22Rv1 (cell line): ENCODE data around the gene PRPH.

Experiments used
- ZFX ChIP-seq: fragments of 450-650 bp; IDR thresholded peaks from 2 replicates; pipeline ENCODE4 v1.6.1; 2017; ENCODE audit warnings: antibody characterized with exemption, borderline replicate concordance
- TF ChIP-seq, protein P1 (sequence below): fragments of 450-650 bp; IDR thresholded peaks from 2 replicates; pipeline ENCODE4 v1.5.1; 2017; ENCODE audit warnings: mild to moderate bottlenecking

GRCh38 chr12:49304161-49304560 lies 9.2 kb downstream of the PRPH start:
- TF ChIP-seq, protein P1, sequence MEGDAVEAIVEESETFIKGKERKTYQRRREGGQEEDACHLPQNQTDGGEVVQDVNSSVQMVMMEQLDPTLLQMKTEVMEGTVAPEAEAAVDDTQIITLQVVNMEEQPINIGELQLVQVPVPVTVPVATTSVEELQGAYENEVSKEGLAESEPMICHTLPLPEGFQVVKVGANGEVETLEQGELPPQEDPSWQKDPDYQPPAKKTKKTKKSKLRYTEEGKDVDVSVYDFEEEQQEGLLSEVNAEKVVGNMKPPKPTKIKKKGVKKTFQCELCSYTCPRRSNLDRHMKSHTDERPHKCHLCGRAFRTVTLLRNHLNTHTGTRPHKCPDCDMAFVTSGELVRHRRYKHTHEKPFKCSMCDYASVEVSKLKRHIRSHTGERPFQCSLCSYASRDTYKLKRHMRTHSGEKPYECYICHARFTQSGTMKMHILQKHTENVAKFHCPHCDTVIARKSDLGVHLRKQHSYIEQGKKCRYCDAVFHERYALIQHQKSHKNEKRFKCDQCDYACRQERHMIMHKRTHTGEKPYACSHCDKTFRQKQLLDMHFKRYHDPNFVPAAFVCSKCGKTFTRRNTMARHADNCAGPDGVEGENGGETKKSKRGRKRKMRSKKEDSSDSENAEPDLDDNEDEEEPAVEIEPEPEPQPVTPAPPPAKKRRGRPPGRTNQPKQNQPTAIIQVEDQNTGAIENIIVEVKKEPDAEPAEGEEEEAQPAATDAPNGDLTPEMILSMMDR, result no peak
- no peak for TF ChIP-seq ZFX
